Central memory CD8-positive, alpha-beta T cell (primary cell): ENCODE data around the gene SORCS2.

Experiments
- ATAC-seq: fragments of 150-1000 bp; cut with Tn5 transposase; replicated peaks from 2 replicates; pipeline ENCODE4 v1.10.0; 2022; ENCODE audit warnings: mild to moderate bottlenecking, moderate FRiP score, moderate number of reproducible peaks; ENCODE audit not compliant: poor library complexity, severe bottlenecking; ENCODE audit errors: extremely low read depth
- DNase-seq, 2 donors: peaks; one replicate each; pipeline ENCODE4 v3.0.0; 2021; ENCODE audit warnings: low spot score in 2 of 2
- H3K27ac Mint-ChIP-seq: one replicate; pipeline ENCODE4 v1.8.0; 2022; ENCODE audit warnings: low read depth, mild to moderate bottlenecking, moderate library complexity, mixed read lengths
- H3K27me3 Mint-ChIP-seq: one replicate; pipeline ENCODE4 v1.8.0; 2022; ENCODE audit warnings: mixed read lengths
- H3K36me3 Mint-ChIP-seq: one replicate; pipeline ENCODE4 v1.8.0; 2022; ENCODE audit warnings: mild to moderate bottlenecking, moderate library complexity, mixed read lengths; ENCODE audit not compliant: insufficient read depth
- H3K4me1 Mint-ChIP-seq: one replicate; pipeline ENCODE4 v1.8.0; 2022; ENCODE audit warnings: mixed read lengths
- H3K4me3 Mint-ChIP-seq: one replicate; pipeline ENCODE4 v1.8.0; 2022; ENCODE audit warnings: mild to moderate bottlenecking, moderate library complexity, mixed read lengths
- H3K9me3 Mint-ChIP-seq: one replicate; pipeline ENCODE4 v1.8.0; 2022; ENCODE audit warnings: mixed read lengths

SORCS2 gene

DNA sequence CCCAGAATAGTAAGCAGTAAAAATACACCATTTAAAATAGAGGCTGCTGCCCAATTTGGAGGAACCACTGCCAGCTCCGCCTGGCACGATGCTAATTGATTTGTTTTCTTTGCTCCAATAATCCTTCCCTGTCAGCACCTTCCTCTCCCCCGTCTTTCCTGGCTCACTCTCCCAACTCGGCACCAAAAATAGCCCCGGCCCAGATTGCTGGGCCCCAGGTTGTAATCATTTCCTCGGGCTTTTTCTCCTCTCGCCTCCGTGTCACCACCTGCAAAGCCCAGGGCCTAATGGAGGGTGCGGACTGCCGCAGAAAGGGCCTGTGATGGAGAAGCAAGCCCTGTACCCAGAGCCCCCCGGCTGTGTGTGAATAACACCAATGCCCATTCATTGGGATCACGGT is 440.0 kb downstream of the SORCS2 start:
- DNase-seq (no peak), ATAC-seq (no peak)
- Mint-ChIP-seq H3K27ac (no peak overlapping the region), H3K9me3 (no peaks in the 10 kb centered on the region), H3K27me3 (peaks cover 33% of the 10 kb centered on the region), H3K4me1 (peaks cover 12% of the 10 kb centered on the region), H3K4me3 (no peak overlapping the region), H3K36me3 (no peaks in the 10 kb centered on the region)

GRCh38 chr4:7632971-7633370 is 440.6 kb downstream of the SORCS2 start:
- ATAC-seq (no peak), DNase-seq (no peak)
- Mint-ChIP-seq H3K9me3 (no peaks in the 10 kb centered on the region), H3K27me3 (peaks cover 33% of the 10 kb centered on the region), H3K4me3 (no peak overlapping the region), H3K27ac (no peak overlapping the region), H3K36me3 (no peaks in the 10 kb centered on the region), H3K4me1 (peaks cover 12% of the 10 kb centered on the region)

DNA sequence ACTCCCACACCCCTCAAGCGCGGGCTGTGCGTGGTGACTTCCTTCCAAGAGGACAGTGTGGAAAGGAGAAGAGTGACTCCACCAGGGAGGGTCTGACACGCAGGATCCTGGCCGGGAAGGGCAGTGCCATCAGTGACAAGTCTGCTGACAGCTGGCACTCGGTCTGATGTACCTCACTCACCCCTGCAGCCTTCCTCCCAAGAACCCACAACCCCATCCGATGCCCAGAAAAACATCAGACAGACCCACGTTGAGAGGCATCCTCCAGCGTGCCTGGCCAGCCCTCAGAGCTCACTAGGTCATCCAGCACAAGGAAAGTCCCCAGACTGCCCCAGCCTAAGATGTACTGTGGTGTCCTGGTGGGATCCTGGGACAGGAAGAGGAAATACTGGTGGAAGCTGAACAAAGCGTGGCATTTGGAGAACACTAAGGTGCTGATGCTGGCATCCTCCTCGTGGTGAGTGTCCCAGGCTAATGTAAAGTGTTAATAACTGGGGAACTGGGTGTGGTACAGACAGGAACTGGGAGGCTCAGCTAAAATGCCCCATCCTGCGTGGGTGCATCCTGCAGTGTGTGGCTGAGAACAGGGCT is 442.4 kb downstream of the SORCS2 start:
- DNase-seq (no peak), ATAC-seq (no peak)
- peaks cover 33% of the 10 kb centered on the region for H3K27me3 Mint-ChIP-seq
- peak overlapping the region; percentile 49 for H3K27ac Mint-ChIP-seq
- H3K9me3 Mint-ChIP-seq: no peaks in the 10 kb centered on the region
- no peaks in the 10 kb centered on the region for H3K36me3 Mint-ChIP-seq
- no peak overlapping the region for H3K4me3 Mint-ChIP-seq
- H3K4me1 Mint-ChIP-seq: peaks cover 12% of the 10 kb centered on the region

DNA sequence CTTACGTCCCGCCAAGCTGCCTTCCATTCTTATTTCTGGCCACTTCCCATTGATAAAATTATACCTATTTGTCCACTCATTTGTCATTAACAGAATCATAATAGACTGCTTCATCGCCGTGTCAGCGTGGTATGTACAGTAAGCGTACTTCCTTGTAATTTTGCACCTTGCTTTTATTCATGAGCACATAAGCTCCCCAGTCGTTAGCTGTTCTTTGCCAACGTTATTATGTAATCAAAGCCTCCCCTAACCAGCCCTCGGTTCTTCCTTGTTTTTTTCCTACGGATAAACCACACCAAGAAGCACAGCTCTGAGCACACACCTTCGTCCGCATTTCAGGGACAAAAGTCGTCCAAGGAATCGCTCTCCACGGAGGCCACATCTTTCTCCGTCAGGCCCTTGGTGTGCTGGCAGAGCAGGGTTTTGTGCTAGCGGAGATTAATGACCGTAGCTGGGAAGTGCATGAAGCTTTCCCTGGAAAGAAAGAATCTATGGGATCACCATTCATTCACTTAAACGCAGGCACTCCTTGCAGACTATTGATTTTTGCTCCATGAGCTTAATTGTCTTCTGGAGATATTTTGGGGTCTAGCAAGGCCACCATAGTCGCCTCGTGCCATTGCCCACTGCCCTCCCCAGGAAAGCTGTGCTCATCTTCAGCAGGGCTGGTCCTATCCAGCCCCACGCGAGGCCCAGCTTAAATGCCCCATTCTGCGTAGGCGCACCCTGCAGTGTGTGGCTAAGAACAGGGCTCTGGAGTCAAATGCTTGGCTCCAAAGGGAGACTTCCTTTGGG is 443.3 kb downstream of the SORCS2 start:
- ATAC-seq: no peak
- Mint-ChIP-seq H3K4me1 (peaks cover 12% of the 10 kb centered on the region), H3K9me3 (no peaks in the 10 kb centered on the region), H3K27me3 (peaks cover 32% of the 10 kb centered on the region), H3K4me3 (no peak overlapping the region), H3K27ac (no peak overlapping the region), H3K36me3 (no peaks in the 10 kb centered on the region)
- DNase-seq: no peak

DNA sequence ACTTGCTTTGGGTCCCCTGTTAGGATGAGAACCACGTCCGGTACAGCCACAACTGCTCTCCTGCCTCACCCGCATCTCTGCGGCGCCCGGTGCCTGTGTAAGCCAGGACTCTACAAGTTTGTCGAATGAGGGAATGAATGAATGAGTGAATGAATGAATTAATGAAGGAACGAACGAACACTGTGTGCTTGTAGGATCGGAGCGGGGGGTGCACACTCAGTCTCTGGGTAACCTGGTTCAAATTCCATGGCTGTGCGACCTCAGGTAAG is 443.8 kb downstream of the SORCS2 start:
- DNase-seq: no peak
- Mint-ChIP-seq H3K36me3 (no peaks in the 10 kb centered on the region), H3K4me3 (no peak overlapping the region), H3K4me1 (peaks cover 12% of the 10 kb centered on the region), H3K27me3 (peaks cover 26% of the 10 kb centered on the region), H3K27ac (no peak overlapping the region), H3K9me3 (no peaks in the 10 kb centered on the region)
- no peak for ATAC-seq

GRCh38 chr4:7637139-7637538 is 444.8 kb downstream of the SORCS2 start:
- H3K4me1 Mint-ChIP-seq: peaks cover 12% of the 10 kb centered on the region
- H3K36me3 Mint-ChIP-seq: no peaks in the 10 kb centered on the region
- no peak overlapping the region for H3K4me3 Mint-ChIP-seq
- DNase-seq (no peak), ATAC-seq (no peak)
- no peak overlapping the region for H3K27ac Mint-ChIP-seq
- H3K27me3 Mint-ChIP-seq: peaks cover 17% of the 10 kb centered on the region
- no peaks in the 10 kb centered on the region for H3K9me3 Mint-ChIP-seq

- no peaks in the 10 kb centered on the region for H3K9me3 Mint-ChIP-seq
- H3K36me3 Mint-ChIP-seq: no peaks in the 10 kb centered on the region
These were observed 445.6 kb downstream of the SORCS2 start for GRCh38 chr4:7637971-7638370.

GRCh38 chr4:7638489-7638888 is 446.2 kb downstream of the SORCS2 start:
- H3K4me3 Mint-ChIP-seq: no peak overlapping the region
- H3K9me3 Mint-ChIP-seq: no peaks in the 10 kb centered on the region
- H3K36me3 Mint-ChIP-seq: no peaks in the 10 kb centered on the region
- H3K27ac Mint-ChIP-seq: no peak overlapping the region
- H3K27me3 Mint-ChIP-seq: peaks cover 4% of the 10 kb centered on the region
- ATAC-seq (no peak), DNase-seq (no peak)
- peaks cover 12% of the 10 kb centered on the region for H3K4me1 Mint-ChIP-seq

More at GRCh38 chr4:7637971-7638370, 445.6 kb downstream of the SORCS2 start:
- Mint-ChIP-seq H3K27me3 (peaks cover 9% of the 10 kb centered on the region), H3K27ac (no peak overlapping the region), H3K4me3 (no peak overlapping the region), H3K4me1 (peaks cover 12% of the 10 kb centered on the region)
- DNase-seq: no peak
- no peak for ATAC-seq

DNA sequence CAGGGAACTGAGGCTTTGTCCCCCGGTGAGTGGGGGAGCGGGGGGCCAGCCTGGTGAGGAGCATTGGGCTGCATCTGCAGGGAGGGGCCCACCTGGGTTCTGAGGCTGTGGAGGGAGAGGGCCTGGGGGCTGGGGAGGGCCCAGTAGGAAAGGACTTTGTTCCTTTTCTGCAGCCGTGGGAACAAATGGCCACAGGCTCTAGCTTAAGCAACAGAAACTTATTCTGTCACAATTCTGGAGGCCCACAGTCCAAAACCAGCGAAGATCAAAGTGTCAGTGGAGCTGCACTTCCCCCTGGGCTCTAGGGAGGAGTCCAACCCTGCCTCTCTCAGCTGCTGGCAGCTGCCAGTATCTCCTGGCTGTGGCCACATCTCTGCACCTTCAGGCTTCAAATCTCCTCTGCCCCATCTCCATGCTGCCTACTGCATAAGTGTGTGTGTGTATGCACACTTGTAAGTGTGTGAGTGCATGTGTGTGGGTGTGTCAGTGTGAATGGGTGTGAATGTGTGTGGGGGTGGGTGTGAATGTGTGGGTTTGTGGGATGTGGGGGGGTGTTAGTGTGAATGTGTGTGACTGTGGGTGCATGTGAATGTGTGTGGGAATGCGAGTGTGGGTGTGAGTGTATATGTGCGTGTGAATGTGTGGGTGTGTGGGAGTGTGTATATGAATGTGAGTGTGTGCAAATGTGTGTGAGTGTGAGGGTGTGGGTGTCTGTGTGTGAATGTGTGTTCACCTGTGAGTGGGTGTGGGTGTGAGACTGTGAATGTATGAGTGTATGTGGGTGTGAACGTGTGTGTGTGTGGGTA is 446.8 kb downstream of the SORCS2 start:
- Mint-ChIP-seq H3K9me3 (no peaks in the 10 kb centered on the region), H3K27ac (no peak overlapping the region), H3K36me3 (no peaks in the 10 kb centered on the region), H3K4me1 (peaks cover 12% of the 10 kb centered on the region), H3K4me3 (no peak overlapping the region), H3K27me3 (no peaks in the 10 kb centered on the region)
- DNase-seq (no peak), ATAC-seq (no peak)

DNA sequence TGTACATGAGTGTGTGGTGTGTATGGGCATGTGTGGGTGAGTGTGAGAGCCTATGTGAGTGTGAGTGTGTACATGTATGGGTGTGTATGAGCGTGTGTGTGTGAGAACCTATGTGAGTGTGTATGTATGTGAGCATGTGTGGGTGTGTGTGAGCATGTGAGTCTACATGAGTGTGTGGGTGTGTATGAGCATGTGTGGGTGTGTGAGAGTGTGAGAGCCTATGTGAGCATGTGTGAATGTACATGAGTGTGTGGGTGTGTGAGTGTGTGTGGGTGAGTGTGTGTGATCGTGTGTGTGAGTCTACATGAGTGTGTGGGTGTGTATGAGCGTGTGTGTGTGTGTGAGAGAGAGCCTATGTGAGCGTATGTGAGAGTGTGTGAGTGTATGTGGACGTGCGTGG is 447.8 kb downstream of the SORCS2 start:
- H3K4me1 Mint-ChIP-seq: peaks cover 4% of the 10 kb centered on the region
- ATAC-seq (no peak), DNase-seq (no peak)
- H3K4me3 Mint-ChIP-seq: no peak overlapping the region
- no peak overlapping the region for H3K27ac Mint-ChIP-seq
- H3K36me3 Mint-ChIP-seq: no peaks in the 10 kb centered on the region
- H3K9me3 Mint-ChIP-seq: no peaks in the 10 kb centered on the region
- H3K27me3 Mint-ChIP-seq: no peaks in the 10 kb centered on the region

- H3K4me1 Mint-ChIP-seq: peaks cover 11% of the 10 kb centered on the region
- H3K36me3 Mint-ChIP-seq: peaks cover 2% of the 10 kb centered on the region
- ATAC-seq (no peak), DNase-seq (no peak)
- H3K27ac Mint-ChIP-seq: no peak overlapping the region
- no peak overlapping the region for H3K4me3 Mint-ChIP-seq
- H3K9me3 Mint-ChIP-seq: peaks cover 6% of the 10 kb centered on the region
- H3K27me3 Mint-ChIP-seq: no peaks in the 10 kb centered on the region
These were observed 449.4 kb downstream of the SORCS2 start for GRCh38 chr4:7641712-7642111.

- no peaks in the 10 kb centered on the region for H3K27me3 Mint-ChIP-seq
- H3K4me1 Mint-ChIP-seq: peaks cover 23% of the 10 kb centered on the region
- ATAC-seq (no peak), DNase-seq (no peak)
- no peak overlapping the region for H3K4me3 Mint-ChIP-seq
- H3K9me3 Mint-ChIP-seq: peaks cover 9% of the 10 kb centered on the region
- H3K27ac Mint-ChIP-seq: no peak overlapping the region
- peaks cover 4% of the 10 kb centered on the region for H3K36me3 Mint-ChIP-seq
These were observed 450.6 kb downstream of the SORCS2 start for GRCh38 chr4:7642741-7643458.
